H4 (cell line): ENCODE results near the gene LRRC52. TPM values are rescaled to one million over a fixed set of nuclear protein-coding genes. Genes with fewer than 3 reads are reported as not detected.
A peak's percentile ranks its signal among the peaks of the same experiment; 100 is the strongest.

Experiments
- DNase-seq: peaks from one replicate; pipeline ENCODE4 v3.0.0-alpha.2; 2015; ENCODE audit warnings: low spot score
- total RNA-seq: library from RNA; depleted of rRNA; stranded (reverse); fragments of >200 nt; shearing (Covaris generic); gene quantifications from 2 replicates; pipeline ENCODE4 v1.2.3, GENCODE V29; 2014

LRRC52 gene
- total RNA-seq, 1 experiment from 2014 or later: not detected

DNA sequence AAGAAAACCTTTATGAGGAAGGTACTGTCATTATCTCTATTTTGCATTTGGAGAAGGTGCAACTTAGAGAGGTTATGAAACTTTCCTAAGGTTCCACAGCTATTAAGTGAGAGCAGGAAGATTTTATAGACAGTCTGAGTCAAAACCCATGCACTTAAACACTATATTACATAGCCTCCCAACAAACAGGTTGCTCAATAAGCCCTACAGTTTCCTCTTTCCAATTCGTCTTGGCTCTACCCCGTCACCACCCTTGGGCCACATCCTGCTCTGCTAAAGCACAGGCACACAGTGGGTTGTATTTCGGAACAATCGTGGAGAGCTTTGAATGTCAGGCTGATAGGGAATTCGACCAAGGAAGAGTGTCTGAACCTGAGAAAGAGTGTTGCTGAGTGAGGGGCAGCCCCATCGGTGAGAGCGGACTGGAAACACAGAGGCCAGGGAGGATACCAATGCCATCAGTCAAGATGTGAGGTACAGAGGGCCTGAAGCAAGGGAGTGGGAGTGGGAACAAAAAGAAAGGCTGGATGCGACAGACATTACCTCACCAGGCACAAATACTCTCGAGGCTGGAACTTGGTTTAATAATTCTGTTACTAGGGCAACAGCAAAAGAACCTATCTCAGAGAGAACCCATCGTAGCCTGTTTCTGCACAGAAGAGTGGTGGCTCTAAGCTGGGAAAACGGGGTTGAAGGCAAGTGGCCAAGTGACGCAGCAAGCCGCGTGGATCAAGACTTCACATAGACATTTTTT, 6.3 kb upstream of the LRRC52 start:
- DNase-seq: no peak

DNA sequence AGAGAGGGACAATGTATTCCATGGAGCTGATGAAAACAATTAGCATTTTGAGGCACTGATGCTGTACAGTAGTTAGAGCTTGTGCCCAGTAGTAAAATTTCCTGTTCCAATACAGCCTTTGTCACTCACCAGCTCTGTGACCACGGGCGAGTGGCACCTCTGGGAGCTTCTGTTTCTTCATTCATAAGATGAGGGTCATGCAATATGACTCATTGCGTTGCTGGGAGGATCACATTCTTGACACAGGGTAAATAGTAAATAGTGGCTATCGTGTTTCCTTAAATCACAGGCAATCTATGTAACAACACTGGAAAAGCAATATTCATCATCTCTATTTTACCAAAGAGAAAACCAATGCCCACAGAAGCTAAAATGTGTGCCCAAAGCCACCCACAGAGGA, 4.5 kb upstream of the LRRC52 start:
- peak; percentile 62 for DNase-seq

DNA sequence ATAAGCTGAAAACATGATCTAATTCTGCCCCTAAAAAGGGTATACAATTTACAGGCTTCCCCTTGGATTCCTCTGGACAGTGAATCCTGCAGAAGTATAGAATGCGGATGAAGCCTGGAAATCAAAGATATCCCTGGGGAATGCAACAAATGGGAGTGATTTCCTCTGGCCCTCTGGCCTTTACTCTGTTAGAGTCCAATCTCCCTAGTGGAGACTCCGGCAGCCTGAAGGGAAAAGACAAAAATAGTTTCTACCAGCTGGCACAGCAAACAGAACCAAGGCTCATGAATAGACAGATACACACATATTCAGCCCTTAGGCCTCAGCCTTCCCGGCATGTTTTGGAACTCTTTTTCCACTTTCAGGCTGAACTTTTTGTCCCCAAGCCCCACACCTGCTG, 3.9 kb upstream of the LRRC52 start:
- no peak for DNase-seq

DNA sequence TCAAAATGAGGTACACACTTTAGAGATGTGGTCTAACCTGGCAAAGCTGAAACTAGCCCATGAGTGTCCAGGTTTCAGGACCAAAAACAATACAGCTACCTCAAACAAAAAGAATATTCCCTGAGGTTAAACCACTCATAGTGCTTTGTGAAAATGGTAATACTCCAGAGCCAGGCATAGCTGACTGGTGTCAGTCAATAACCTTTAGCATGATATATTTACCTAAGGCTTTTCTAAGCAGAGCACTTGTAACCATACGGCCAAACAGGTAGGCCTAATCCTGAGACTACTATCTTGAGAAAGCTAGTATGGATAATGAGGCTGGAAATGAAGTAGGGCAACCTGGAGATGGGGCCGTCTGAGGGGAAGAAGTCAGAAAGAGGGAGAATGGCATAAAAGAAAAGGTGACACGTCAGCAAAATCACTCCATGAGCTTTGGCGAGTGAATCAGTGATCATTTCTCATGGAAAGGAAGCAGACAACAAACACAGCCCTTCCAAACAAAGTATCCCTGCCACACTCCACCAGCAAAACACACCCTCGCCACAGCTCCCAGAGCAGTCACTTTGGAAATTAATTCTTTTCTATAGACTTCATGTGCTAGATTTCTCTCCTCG, 1.7 kb upstream of the LRRC52 start:
- no peak for DNase-seq

GRCh38 chr1:165542647-165543046, 1.2 kb upstream of the LRRC52 start:
- no peak for DNase-seq

- no peak for DNase-seq
These were observed 1.2 kb downstream of the LRRC52 start for GRCh38 chr1:165544996-165545395.

GRCh38 chr1:165545974-165546373, 2.2 kb downstream of the LRRC52 start:
- no peak for DNase-seq

DNA sequence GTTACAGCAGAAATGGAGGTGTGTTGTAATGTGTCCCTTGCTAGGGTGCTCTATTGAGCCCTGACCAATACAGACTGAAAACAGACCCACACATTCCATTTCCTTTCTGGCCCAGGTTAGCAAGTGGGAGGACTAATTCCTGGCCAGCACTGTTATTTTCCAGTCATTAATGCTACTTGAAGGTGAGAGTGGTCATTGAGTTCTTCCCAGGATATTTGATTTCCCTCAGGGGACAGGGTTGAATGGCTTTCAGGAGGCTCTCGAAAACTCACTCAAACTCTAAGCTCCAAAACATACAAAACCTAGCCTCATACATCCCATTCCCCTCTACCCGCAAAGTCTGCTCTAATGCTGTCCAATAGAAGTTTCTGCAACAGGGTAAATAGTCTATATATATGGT, 6.2 kb downstream of the LRRC52 start:
- no peak for DNase-seq

DNA sequence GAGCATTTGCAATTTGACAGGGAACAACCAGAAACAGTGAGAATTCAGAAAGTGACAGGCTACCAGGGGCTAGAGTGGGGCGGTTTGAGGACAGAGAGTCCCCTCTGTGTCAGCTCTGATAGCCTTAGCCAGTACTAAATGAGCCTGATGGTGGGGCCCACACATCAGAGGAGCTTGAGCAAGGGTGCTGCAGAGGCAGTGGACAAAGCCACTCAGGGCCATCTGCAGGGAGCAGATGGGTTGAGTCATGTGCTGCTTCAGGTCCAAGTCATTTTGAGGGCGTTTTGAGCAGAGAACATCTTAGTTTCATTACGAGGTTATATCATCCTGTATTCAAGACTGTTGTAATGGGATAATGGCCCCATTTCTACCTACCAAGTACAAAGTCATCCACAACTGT, 7.7 kb downstream of the LRRC52 start:
- DNase-seq: no peak

GRCh38 chr1:165560883-165561656, 17.3 kb downstream of the LRRC52 start:
- no peak for DNase-seq

DNA sequence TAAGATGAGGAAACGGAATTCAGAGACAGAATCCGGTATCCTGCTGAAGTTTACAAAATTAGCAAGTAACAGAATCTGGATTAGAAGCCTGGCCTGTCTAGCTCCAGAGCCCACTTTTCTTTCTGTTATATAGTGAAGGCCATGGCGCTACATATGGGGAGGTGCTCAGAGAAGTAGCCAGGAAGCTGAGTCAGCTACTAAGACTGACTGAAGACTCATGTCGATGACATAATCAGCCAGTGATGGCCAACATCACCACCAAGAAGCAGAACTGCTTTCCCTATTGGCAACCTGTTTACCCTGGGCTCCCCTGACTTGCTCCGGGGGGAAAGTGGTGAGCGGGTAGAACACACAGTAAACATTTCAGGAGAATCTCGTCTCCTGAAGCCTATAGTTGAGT, 18.8 kb downstream of the LRRC52 start:
- DNase-seq: no peak

- no peak for DNase-seq
These were observed 19.8 kb downstream of the LRRC52 start for GRCh38 chr1:165563551-165563950.

DNA sequence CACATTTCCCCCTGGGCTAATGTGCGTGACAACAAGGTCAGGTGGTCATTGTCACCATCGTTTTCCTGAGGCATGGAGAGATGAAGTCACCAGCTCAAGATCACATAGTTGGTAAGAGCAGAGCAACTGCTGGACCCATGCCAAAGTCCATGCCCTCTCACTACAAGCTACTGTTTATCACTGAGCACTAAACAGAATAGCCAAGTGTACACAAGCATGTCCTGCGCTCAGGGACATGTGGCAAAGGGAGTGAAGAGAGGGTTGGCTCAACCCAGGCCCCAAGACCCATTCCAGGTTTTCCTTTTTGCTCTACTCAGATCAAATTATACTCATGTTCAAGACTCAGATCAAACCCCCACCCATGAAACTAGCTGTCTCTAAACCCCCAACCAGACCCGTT, 20.8 kb downstream of the LRRC52 start:
- DNase-seq: peak; percentile 16

- no peak for DNase-seq
These were observed 22.1 kb downstream of the LRRC52 start for GRCh38 chr1:165565751-165566490.

DNA sequence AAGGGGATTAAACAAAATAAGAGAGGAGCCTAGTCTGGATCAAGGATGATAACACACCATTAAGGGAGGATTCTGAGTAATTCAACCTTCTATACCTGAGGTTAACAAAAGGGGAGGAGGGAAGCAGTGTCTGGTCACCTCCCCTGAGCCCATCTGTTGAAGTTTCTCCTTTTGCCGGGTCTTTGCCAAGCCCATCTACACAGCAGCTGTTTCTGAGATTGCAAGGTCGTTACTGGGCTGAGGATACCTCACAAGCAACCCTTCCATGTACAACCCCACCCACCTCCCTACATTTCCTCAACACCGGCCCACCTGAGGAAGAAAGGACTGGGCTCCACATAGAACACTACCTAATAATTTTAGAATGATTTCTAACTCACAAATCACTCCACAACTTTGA, 26.3 kb downstream of the LRRC52 start:
- DNase-seq: no peak

DNA sequence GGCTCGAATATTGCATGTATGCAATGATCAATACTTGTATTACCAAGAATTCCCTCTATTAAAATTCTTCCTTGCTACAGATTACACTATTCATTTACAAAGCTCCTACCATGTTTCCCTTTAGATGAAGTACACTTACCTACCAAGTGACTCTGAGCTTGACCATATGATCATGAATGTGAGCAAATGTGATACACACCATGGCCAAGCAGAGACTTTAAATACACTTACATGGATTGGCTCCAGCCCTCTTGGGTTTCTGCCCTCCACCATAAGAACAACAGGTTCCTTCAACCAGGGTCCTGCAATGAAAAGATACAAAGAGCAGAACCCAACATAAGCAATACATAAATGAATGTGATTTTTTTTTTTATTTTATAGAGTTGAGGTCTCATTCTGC, 30.0 kb downstream of the LRRC52 start:
- no peak for DNase-seq

DNA sequence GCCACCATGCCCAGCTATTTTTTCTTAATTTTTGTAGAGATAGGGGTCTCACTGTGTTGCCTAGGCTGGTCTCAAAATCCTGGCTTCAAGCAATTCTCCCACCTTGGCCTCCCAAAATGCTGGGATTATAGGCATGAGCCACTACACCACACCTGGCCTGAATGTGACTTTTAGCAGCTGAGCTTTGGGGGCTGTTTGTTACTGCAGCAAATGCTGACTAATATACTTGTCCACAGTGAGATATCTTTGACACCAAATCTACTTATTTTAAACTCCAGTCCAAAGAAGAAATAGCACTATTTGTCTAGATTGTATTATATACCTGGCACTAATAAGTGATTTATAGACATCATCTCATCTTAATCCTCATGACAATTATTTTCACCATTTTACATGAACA, 30.5 kb downstream of the LRRC52 start:
- no peak for DNase-seq

- DNase-seq: no peak
These were observed 31.8 kb downstream of the LRRC52 start for GRCh38 chr1:165575468-165576099.

DNA sequence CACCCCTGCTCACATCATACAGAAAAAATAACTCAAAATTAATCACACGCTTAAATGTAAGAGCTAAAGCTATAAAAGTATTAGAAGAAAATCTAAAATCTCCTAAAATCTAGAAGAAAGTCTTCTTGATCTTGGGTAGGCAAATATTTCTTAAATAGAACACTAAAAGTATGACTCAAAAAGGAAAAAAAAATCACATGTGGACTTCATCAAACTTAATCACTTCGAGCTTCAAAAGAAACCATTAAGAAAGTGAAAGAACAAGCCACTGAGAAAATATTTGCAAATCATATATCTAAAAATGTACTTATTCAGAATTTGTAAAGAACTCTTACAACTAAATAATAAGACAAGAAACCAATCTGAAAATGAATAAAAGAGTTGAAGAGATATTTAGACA, 32.7 kb downstream of the LRRC52 start:
- DNase-seq: no peak

DNA sequence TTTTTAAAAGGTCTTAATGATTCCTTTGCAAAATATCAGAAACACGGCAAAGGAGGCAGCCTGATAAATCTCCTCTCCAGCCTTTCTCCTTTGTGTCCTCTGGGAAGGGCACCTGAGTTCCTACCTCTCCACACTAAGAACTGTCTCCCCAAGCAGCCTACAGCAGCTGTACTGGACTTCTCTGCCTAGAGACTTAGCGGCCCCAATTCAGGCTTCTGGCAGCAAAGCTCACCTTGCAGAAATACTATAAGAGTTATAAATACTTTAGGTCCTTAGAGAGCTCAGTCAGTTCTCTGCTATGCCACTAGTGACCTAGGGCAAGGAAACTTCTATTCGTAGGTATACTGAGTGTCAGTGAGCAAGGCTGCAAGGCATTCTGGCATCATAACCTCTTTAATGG, 33.9 kb downstream of the LRRC52 start:
- no peak for DNase-seq

- DNase-seq: no peak
These were observed 37.4 kb downstream of the LRRC52 start for GRCh38 chr1:165580931-165581871.
